SK-N-SH (cell line): ENCODE results near the gene FGD4. TPM values are rescaled to one million over a fixed set of nuclear protein-coding genes. Genes with fewer than 3 reads are reported as not detected.

Experiments
- CTCF ChIA-PET: fragments of 300-600, 350-600 bp; formaldehyde crosslinking; extraction: SDS; loops from one replicate; lab custom pipeline; 2021; lab: Yijun Ruan, JAX
- POLR2A ChIA-PET: fragments of 350-600 bp; sonication (Branson Sonifier 250); formaldehyde crosslinking; extraction: SDS; loops from one replicate; lab custom pipeline; 2020; ENCODE audit warnings: antibody characterized with exemption, inconsistent platforms; lab: Yijun Ruan, JAX
- DNase-seq: peaks from one replicate; pipeline ENCODE4 v3.0.0; 2012
- H2AFZ ChIP-seq: fragments of 200-600 bp; sonication (generic); 2 replicates; pipeline ENCODE4 v1.8.1; 2016; ENCODE audit warnings: antibody characterized with exemption, mild to moderate bottlenecking, low read depth
- H3F3A ChIP-seq: fragments of 200-600 bp; sonication (generic); replicated peaks from 2 replicates; pipeline ENCODE3; 2016; ENCODE audit warnings: antibody characterized with exemption, mild to moderate bottlenecking; ENCODE audit not compliant: insufficient read depth
- H3K27ac ChIP-seq, 2 experiments: fragments of 200-500 bp in 1 of 2; fragments of 200-600 bp in 1 of 2; sonication (Bioruptor generic) in 1 of 2; sonication (generic), shearing (Covaris generic) in 1 of 2; 2 replicates each; pipeline versions ENCODE4 v1.5.1 to v1.6.1; 2014 to 2016; ENCODE audit warnings: low read depth in 2 of 2, inconsistent platforms in 1 of 2, low read length in 1 of 2, mild to moderate bottlenecking in 1 of 2, mixed read lengths in 1 of 2
- H3K27me3 ChIP-seq: fragments of 200-600 bp; sonication (generic), shearing (Covaris generic); 2 replicates; pipeline ENCODE4 v1.6.1; 2016; ENCODE audit warnings: mixed run types; ENCODE audit not compliant: insufficient read depth
- H3K36me3 ChIP-seq, 2 experiments: fragments of 200-500 bp in 1 of 2; fragments of 200-600 bp in 1 of 2; sonication (Bioruptor generic) in 1 of 2; sonication (generic) in 1 of 2; replicated peaks in 1 of 2; 2 replicates each; pipeline versions ENCODE3 to v1.5.1; 2014 to 2016; ENCODE audit warnings: low read length in 1 of 2, mild to moderate bottlenecking in 1 of 2; ENCODE audit not compliant: insufficient read depth in 2 of 2, control insufficient read depth in 1 of 2
- H3K4me1 ChIP-seq, 2 experiments: fragments of 200-500 bp in 1 of 2; fragments of 200-600 bp in 1 of 2; sonication (Bioruptor generic) in 1 of 2; sonication (generic), shearing (Covaris generic) in 1 of 2; 2 replicates each; pipeline versions ENCODE4 v1.5.1 to v1.6.1; 2014 to 2016; ENCODE audit warnings: low read depth in 1 of 2, low read length in 1 of 2, mixed run types in 1 of 2; ENCODE audit not compliant: insufficient read depth in 2 of 2, control insufficient read depth in 1 of 2
- H3K4me2 ChIP-seq: fragments of 200-600 bp; sonication (generic), shearing (Covaris generic); 2 replicates; pipeline ENCODE4 v1.6.1; 2017; ENCODE audit warnings: mixed run types
- H3K4me3 ChIP-seq, 2 experiments: fragments of 200-500 bp in 1 of 2; fragments of 200-600 bp in 1 of 2; sonication (Bioruptor generic) in 1 of 2; sonication (generic), shearing (Covaris generic) in 1 of 2; 2 replicates each; pipeline versions ENCODE4 v1.5.1 to v1.8.1; 2014 to 2016; ENCODE audit warnings: low read depth in 2 of 2, inconsistent platforms in 1 of 2, low read length in 1 of 2, mild to moderate bottlenecking in 1 of 2, mixed read lengths in 1 of 2, moderate library complexity in 1 of 2
- H3K79me2 ChIP-seq: fragments of 200-600 bp; sonication (generic); 2 replicates; pipeline ENCODE4 v1.8.1; 2017; ENCODE audit warnings: mild to moderate bottlenecking; ENCODE audit not compliant: insufficient read depth
- H3K9ac ChIP-seq: fragments of 200-600 bp; sonication (generic); 2 replicates; pipeline ENCODE4 v1.6.1; 2017; ENCODE audit warnings: mixed run types
- H3K9me2 ChIP-seq: fragments of 200-600 bp; sonication (generic); 2 replicates; pipeline ENCODE4 v1.6.1; 2017; ENCODE audit warnings: mixed run types
- H3K9me3 ChIP-seq: fragments of 200-600 bp; sonication (generic); 2 replicates; pipeline ENCODE4 v1.6.1; 2017; ENCODE audit warnings: mixed run types, mild to moderate bottlenecking, moderate library complexity
- H4K20me1 ChIP-seq: fragments of 200-600 bp; sonication (generic); 2 replicates; pipeline ENCODE4 v1.6.1; 2017; ENCODE audit warnings: mild to moderate bottlenecking, mixed run types; ENCODE audit not compliant: insufficient read depth
- CHD2 ChIP-seq: fragments of 150-350 bp; IDR thresholded peaks from 2 replicates; pipeline ENCODE4 v1.6.1; 2018; ENCODE audit warnings: low read length; ENCODE audit not compliant: partially characterized antibody
- EP300 ChIP-seq, 2 experiments: IDR thresholded peaks; 2 replicates each; pipeline versions ENCODE4 v1.4.0 to v1.6.1; 2012; ENCODE audit warnings: borderline replicate concordance in 1 of 2, low read depth in 1 of 2, low read length in 1 of 2
- EZH2phosphoT487 ChIP-seq: fragments of 200-600 bp; sonication (generic); IDR thresholded peaks from 2 replicates; pipeline ENCODE4 v1.6.1; 2017; ENCODE audit warnings: low read depth, mixed run types, mild to moderate bottlenecking, antibody characterized with exemption, moderate library complexity, borderline replicate concordance
- FOXM1 ChIP-seq: IDR thresholded peaks from 2 replicates; pipeline ENCODE4 v1.4.0; 2012; ENCODE audit warnings: low read depth, mild to moderate bottlenecking
- IRF3 ChIP-seq: fragments of 150-350 bp; IDR thresholded peaks from 2 replicates; pipeline ENCODE4 v1.6.1; 2016; ENCODE audit warnings: mild to moderate bottlenecking, low read depth, low read length
- MEF2A ChIP-seq: IDR thresholded peaks from 2 replicates; pipeline ENCODE4 v1.4.0; 2012; ENCODE audit warnings: low read depth, borderline replicate concordance
- NFIC ChIP-seq: IDR thresholded peaks from 2 replicates; pipeline ENCODE4 v1.4.0; 2012; ENCODE audit warnings: borderline replicate concordance
- NRF1 ChIP-seq: IDR thresholded peaks from 2 replicates; pipeline ENCODE4 v1.6.1; 2012; ENCODE audit warnings: low read depth, mild to moderate bottlenecking, low read length
- POLR2AphosphoS5 ChIP-seq: IDR thresholded peaks from 2 replicates; pipeline ENCODE4 v1.6.1; 2012; ENCODE audit warnings: low read depth, low read length
- RCOR1 ChIP-seq: fragments of 150-350 bp; IDR thresholded peaks from 2 replicates; pipeline ENCODE4 v1.6.1; 2017; ENCODE audit warnings: antibody characterized with exemption, low read length
- RFX5 ChIP-seq: IDR thresholded peaks from 2 replicates; pipeline ENCODE4 v1.6.1; 2012; ENCODE audit warnings: mild to moderate bottlenecking, improper control_type of control experiment, low read length
- RXRA ChIP-seq: IDR thresholded peaks from 2 replicates; pipeline ENCODE4 v1.4.0; 2012; ENCODE audit warnings: low read depth, mild to moderate bottlenecking, borderline replicate concordance
- SIN3A ChIP-seq: IDR thresholded peaks from 2 replicates; pipeline ENCODE4 v1.6.1; 2012; ENCODE audit warnings: low read depth, mild to moderate bottlenecking, low read length, moderate library complexity, borderline replicate concordance
- SMC3 ChIP-seq: IDR thresholded peaks from 2 replicates; pipeline ENCODE4 v1.6.1; 2012; ENCODE audit warnings: low read depth, low read length, improper control_type of control experiment
- TAF1 ChIP-seq: IDR thresholded peaks from 2 replicates; pipeline ENCODE4 v1.6.1; 2012; ENCODE audit warnings: low read depth, mild to moderate bottlenecking, low read length, moderate library complexity, borderline replicate concordance
- TCF12 ChIP-seq: IDR thresholded peaks from 2 replicates; pipeline ENCODE4 v1.4.0; 2012
- USF2 ChIP-seq: fragments of 150-350 bp; IDR thresholded peaks from 2 replicates; pipeline ENCODE4 v1.6.1; 2017; ENCODE audit warnings: antibody characterized with exemption, low read length, low read depth, borderline replicate concordance
- YY1 ChIP-seq: IDR thresholded peaks from 2 replicates; pipeline ENCODE4 v1.4.0; 2012; ENCODE audit warnings: low read depth, mild to moderate bottlenecking
- ZBTB33 ChIP-seq: IDR thresholded peaks from 2 replicates; pipeline ENCODE4 v1.4.0; 2012; ENCODE audit warnings: low read depth, borderline replicate concordance
- WGBS: methylation state at CpG from one replicate; pipeline ENCODE4 v1.1.6; 2017; ENCODE audit warnings: low lambda C conversion rate; 5-methylcytosine and 5-hydroxymethylcytosine counted together
- polyA plus RNA-seq, 3 experiments: library from polyadenylated mRNA; depleted of rRNA; stranded (reverse); fragments of >200 nt; gene quantifications; 2 replicates each; pipeline ENCODE4 v1.2.3, GENCODE V29; 2012

Gene FGD4
- polyA plus RNA-seq, 1 of the 3 experiments (the other 2 are of a cell fraction), result 0.26 TPM

GRCh38 chr12:32512910-32513309 lies 113.6 kb downstream of the FGD4 start:
- Histone ChIP-seq H3K9ac (no peak overlapping the region), H3K36me3 (no peaks in the 10 kb centered on the region), H3K9me2 (no peaks in the 10 kb centered on the region), H3K4me2 (no peak overlapping the region), H3K27ac (no peak overlapping the region), H3F3A (no peaks in the 10 kb centered on the region), H3K79me2 (no peaks in the 10 kb centered on the region), H3K4me3 (no peak overlapping the region), H3K9me3 (no peaks in the 10 kb centered on the region), H2AFZ (no peak overlapping the region), H3K4me1 (no peaks in the 10 kb centered on the region; a peak in 1 of 4 replicates), H4K20me1 (no peaks in the 10 kb centered on the region), H3K27me3 (no peaks in the 10 kb centered on the region)
- ChIA-PET POLR2A (interaction anchor here (0.6 kb wide), 1 partner anchor 314 kb away, joined by 4 read pairs; no protein-coding TSS in a partner anchor), CTCF (interaction anchor here (0.7 to 0.9 kb wide), 3 partner anchors 9 to 243 kb away, joined by 3 read pairs; partner anchors contain the start of gene YARS2)
- TF ChIP-seq FOXM1, result no peak
- no peak for TF ChIP-seq NRF1
- no peak for TF ChIP-seq RXRA
- TF ChIP-seq TAF1, result no peak
- no peak for DNase-seq
- 90% methylated on average over 2 of the region's 2 CpGs for WGBS

GRCh38 chr12:32515137-32515873 lies 115.9 kb downstream of the FGD4 start:
- Histone ChIP-seq H3K27ac (no peak overlapping the region), H3K4me2 (no peak overlapping the region), H3K4me3 (no peak overlapping the region), H3K36me3 (no peaks in the 10 kb centered on the region), H3K79me2 (no peaks in the 10 kb centered on the region), H3K9ac (no peak overlapping the region), H3F3A (no peaks in the 10 kb centered on the region), H3K9me3 (no peaks in the 10 kb centered on the region), H3K9me2 (no peaks in the 10 kb centered on the region)
- POLR2A ChIA-PET, result no interaction called here
- DNase-seq, result no peak
- WGBS, result 74% methylated on average over 1 of the region's 1 CpG
- TF ChIP-seq POLR2AphosphoS5 (no peak), RCOR1 (no peak), SIN3A (no peak), TCF12 (no peak), ZBTB33 (no peak), SMC3 (no peak), RFX5 (no peak), MEF2A (no peak), IRF3 (no peak), NRF1 (no peak), NFIC (no peak), EP300 (IDR thresholded peaks at IDR 0.05; ENCODE audit: borderline replicate concordance in 1 of 2, low read depth in 1 of 2, low read length in 1 of 2) (no peak), EZH2phosphoT487 (no peak), TAF1 (no peak), CHD2 (no peak), USF2 (no peak), YY1 (no peak)
- TF ChIP-seq, all 33 proteins: peak for 0
- Histone ChIP-seq H4K20me1 (no peaks in the 10 kb centered on the region), H3K4me1 (no peaks in the 10 kb centered on the region; a peak in 1 of 4 replicates), H2AFZ (no peak overlapping the region), H3K27me3 (no peaks in the 10 kb centered on the region)
- CTCF ChIA-PET, result interaction anchor here (0.8 kb wide), 1 partner anchor 239 kb away, joined by 3 read pairs; no protein-coding TSS in a partner anchor
